Neural cell (in vitro differentiated cells): ENCODE data around the gene TMEM266. TPM values are rescaled to one million over a fixed set of nuclear protein-coding genes. Genes with fewer than 3 reads are reported as not detected.

Experiments
- H2AFZ ChIP-seq: fragments of 200-600, 300-800 bp; sonication (generic), shearing (Covaris generic); 2 replicates; pipeline ENCODE4 v1.6.0; 2014; ENCODE audit warnings: low read depth, mild to moderate bottlenecking, antibody characterized with exemption, low read length, moderate library complexity
- H3F3A ChIP-seq: fragments of 200-600 bp; shearing (Covaris generic); 2 replicates; pipeline ENCODE4 v1.6.1; 2016; ENCODE audit warnings: mild to moderate bottlenecking, moderate library complexity, mixed read lengths, antibody characterized with exemption, low read length; ENCODE audit not compliant: insufficient read depth, poor library complexity, severe bottlenecking
- H3K27ac ChIP-seq: fragments of 200-600, 300-800 bp; sonication (generic), shearing (Covaris generic); 2 replicates; pipeline ENCODE4 v1.5.1; 2014; ENCODE audit warnings: mild to moderate bottlenecking, low read length, moderate library complexity
- H3K27me3 ChIP-seq: fragments of 300-800, 200-600 bp; sonication (generic), shearing (Covaris generic); 2 replicates; pipeline ENCODE4 v1.6.0; 2014; ENCODE audit warnings: mild to moderate bottlenecking, low read depth, low read length, moderate library complexity; ENCODE audit not compliant: insufficient read depth
- H3K36me3 ChIP-seq: fragments of 300-800, 200-600 bp; sonication (generic), shearing (Covaris generic); 2 replicates; pipeline ENCODE4 v1.5.1; 2014; ENCODE audit warnings: mild to moderate bottlenecking, antibody characterized with exemption, low read length, moderate library complexity; ENCODE audit not compliant: insufficient read depth
- H3K4me2 ChIP-seq: fragments of 300-800, 200-600 bp; sonication (generic), shearing (Covaris generic); 2 replicates; pipeline ENCODE4 v1.6.0; 2014; ENCODE audit warnings: mild to moderate bottlenecking, low read length
- H3K4me3 ChIP-seq: fragments of 300-800, 200-600 bp; sonication (generic), shearing (Covaris generic); 2 replicates; pipeline ENCODE4 v1.5.1; 2014; ENCODE audit warnings: mild to moderate bottlenecking, low read length, moderate library complexity
- H3K79me2 ChIP-seq: fragments of 200-600 bp; shearing (Covaris generic); replicated peaks from 2 replicates; pipeline ENCODE4 v1.6.0; 2014; ENCODE audit warnings: mild to moderate bottlenecking, low read length, moderate library complexity; ENCODE audit not compliant: insufficient read depth
- H3K9ac ChIP-seq: fragments of 300-800, 200-600 bp; sonication (generic), shearing (Covaris generic); 2 replicates; pipeline ENCODE4 v1.6.1; 2016; ENCODE audit warnings: mild to moderate bottlenecking, low read length, mixed read lengths
- H3K9me2 ChIP-seq: fragments of 200-600 bp; shearing (Covaris generic); 2 replicates; pipeline ENCODE4 v1.6.1; 2016; ENCODE audit warnings: mild to moderate bottlenecking, low read length, mixed read lengths; ENCODE audit not compliant: insufficient read depth
- H3K9me3 ChIP-seq: fragments of 200-600, 300-800 bp; sonication (generic), shearing (Covaris generic); 2 replicates; pipeline ENCODE4 v1.6.1; 2016; ENCODE audit warnings: mild to moderate bottlenecking, mixed run types, low read length, moderate library complexity, mixed read lengths
- H4K20me1 ChIP-seq: fragments of 200-600 bp; shearing (Covaris generic); 2 replicates; pipeline ENCODE4 v1.6.1; 2016; ENCODE audit warnings: mild to moderate bottlenecking, mixed run types; ENCODE audit not compliant: insufficient read depth
- EP300 ChIP-seq: fragments of 450-650 bp; conservative IDR thresholded peaks from 2 replicates; pipeline ENCODE4 v1.6.1; 2014; ENCODE audit warnings: antibody characterized with exemption, mild to moderate bottlenecking, moderate library complexity; ENCODE audit not compliant: poor library complexity, severe bottlenecking
- EZH2 ChIP-seq: fragments of 200-600, 300-800 bp; shearing (Covaris generic), sonication (generic); IDR thresholded peaks from 2 replicates; pipeline ENCODE4 v1.6.1; 2014; ENCODE audit warnings: antibody characterized with exemption, low read length, borderline replicate concordance, mild to moderate bottlenecking; ENCODE audit not compliant: insufficient read depth, poor library complexity, severe bottlenecking
- MXI1 ChIP-seq: fragments of 450-650 bp; conservative IDR thresholded peaks from 2 replicates; pipeline ENCODE4 v1.6.1; 2014; ENCODE audit warnings: antibody characterized with exemption, mild to moderate bottlenecking; ENCODE audit not compliant: poor library complexity, severe bottlenecking
- POLR2AphosphoS5 ChIP-seq: IDR thresholded peaks from 2 replicates; pipeline ENCODE4 v1.6.1; 2012
- RAD21 ChIP-seq: fragments of 450-650 bp; conservative IDR thresholded peaks from 2 replicates; pipeline ENCODE4 v1.6.1; 2014; ENCODE audit warnings: antibody characterized with exemption, mild to moderate bottlenecking, moderate library complexity
- REST ChIP-seq: IDR thresholded peaks from 2 replicates; pipeline ENCODE4 v1.6.1; 2012; ENCODE audit warnings: borderline replicate concordance
- SMC3 ChIP-seq: fragments of 450-650 bp; conservative IDR thresholded peaks from 2 replicates; pipeline ENCODE4 v1.6.1; 2014; ENCODE audit warnings: antibody characterized with exemption, mild to moderate bottlenecking, moderate library complexity; ENCODE audit not compliant: poor library complexity
- TAF1 ChIP-seq: IDR thresholded peaks from 2 replicates; pipeline ENCODE4 v1.6.1; 2012; ENCODE audit warnings: low read depth
- polyA plus RNA-seq: library from polyadenylated mRNA; depleted of rRNA; stranded (reverse); fragments of >200 nt; gene quantifications from 2 replicates; pipeline ENCODE4 v1.2.3, GENCODE V29; 2014
- TF ChIP-seq, protein P1 (sequence below): fragments of 450-650 bp; IDR thresholded peaks from 2 replicates; pipeline ENCODE4 v1.5.1; 2014; ENCODE audit warnings: antibody characterized with exemption, mild to moderate bottlenecking, moderate library complexity; ENCODE audit not compliant: poor library complexity, severe bottlenecking

Gene TMEM266
- polyA plus RNA-seq, 1 donor from 2014 or later, result 17.6 TPM

GRCh38 chr15:76147906-76148570 is 88.3 kb downstream of the TMEM266 start:
- H3K27me3 ChIP-seq, result no peaks in the 10 kb centered on the region
- H3K79me2 ChIP-seq, result no peaks in the 10 kb centered on the region
- no peaks in the 10 kb centered on the region for H3K9me3 ChIP-seq
- H3K9me2 ChIP-seq, result no peaks in the 10 kb centered on the region
- H3K4me2 ChIP-seq, result no peak overlapping the region
- TF ChIP-seq POLR2AphosphoS5 (no peak), MXI1 (no peak), SMC3 (peak; percentile 40), EZH2 (no peak), REST (no peak), TAF1 (no peak), RAD21 (peak; percentile 52), EP300 (no peak)
- TF ChIP-seq, protein P1, sequence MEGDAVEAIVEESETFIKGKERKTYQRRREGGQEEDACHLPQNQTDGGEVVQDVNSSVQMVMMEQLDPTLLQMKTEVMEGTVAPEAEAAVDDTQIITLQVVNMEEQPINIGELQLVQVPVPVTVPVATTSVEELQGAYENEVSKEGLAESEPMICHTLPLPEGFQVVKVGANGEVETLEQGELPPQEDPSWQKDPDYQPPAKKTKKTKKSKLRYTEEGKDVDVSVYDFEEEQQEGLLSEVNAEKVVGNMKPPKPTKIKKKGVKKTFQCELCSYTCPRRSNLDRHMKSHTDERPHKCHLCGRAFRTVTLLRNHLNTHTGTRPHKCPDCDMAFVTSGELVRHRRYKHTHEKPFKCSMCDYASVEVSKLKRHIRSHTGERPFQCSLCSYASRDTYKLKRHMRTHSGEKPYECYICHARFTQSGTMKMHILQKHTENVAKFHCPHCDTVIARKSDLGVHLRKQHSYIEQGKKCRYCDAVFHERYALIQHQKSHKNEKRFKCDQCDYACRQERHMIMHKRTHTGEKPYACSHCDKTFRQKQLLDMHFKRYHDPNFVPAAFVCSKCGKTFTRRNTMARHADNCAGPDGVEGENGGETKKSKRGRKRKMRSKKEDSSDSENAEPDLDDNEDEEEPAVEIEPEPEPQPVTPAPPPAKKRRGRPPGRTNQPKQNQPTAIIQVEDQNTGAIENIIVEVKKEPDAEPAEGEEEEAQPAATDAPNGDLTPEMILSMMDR, result peak; percentile 68
- H2AFZ ChIP-seq, result no peak overlapping the region
- no peak overlapping the region for H3K27ac ChIP-seq
- H3K36me3 ChIP-seq, result no peaks in the 10 kb centered on the region
- H3F3A ChIP-seq, result no peaks in the 10 kb centered on the region
- H3K4me3 ChIP-seq, result no peak overlapping the region
- no peaks in the 10 kb centered on the region for H4K20me1 ChIP-seq
- no peak overlapping the region for H3K9ac ChIP-seq

- H3K9me2 ChIP-seq, result no peaks in the 10 kb centered on the region
- H3K27ac ChIP-seq, result no peak overlapping the region
- no peaks in the 10 kb centered on the region for H3K79me2 ChIP-seq
- no peak overlapping the region for H2AFZ ChIP-seq
- no peaks in the 10 kb centered on the region for H3K9me3 ChIP-seq
- H4K20me1 ChIP-seq, result no peaks in the 10 kb centered on the region
- no peaks in the 10 kb centered on the region for H3F3A ChIP-seq
- H3K36me3 ChIP-seq, result no peaks in the 10 kb centered on the region
- TF ChIP-seq MXI1 (no peak), EP300 (no peak), SMC3 (no peak), POLR2AphosphoS5 (no peak), EZH2 (no peak), TAF1 (no peak), REST (no peak), RAD21 (no peak)
- TF ChIP-seq, protein P1, result no peak
- H3K27me3 ChIP-seq, result no peaks in the 10 kb centered on the region
- H3K4me2 ChIP-seq, result no peak overlapping the region
- H3K4me3 ChIP-seq, result no peak overlapping the region
- no peak overlapping the region for H3K9ac ChIP-seq
Observed at GRCh38 chr15:76149291-76149915, 89.6 kb downstream of the TMEM266 start.
